ENCODE results near the gene RBCK1.

DNA sequence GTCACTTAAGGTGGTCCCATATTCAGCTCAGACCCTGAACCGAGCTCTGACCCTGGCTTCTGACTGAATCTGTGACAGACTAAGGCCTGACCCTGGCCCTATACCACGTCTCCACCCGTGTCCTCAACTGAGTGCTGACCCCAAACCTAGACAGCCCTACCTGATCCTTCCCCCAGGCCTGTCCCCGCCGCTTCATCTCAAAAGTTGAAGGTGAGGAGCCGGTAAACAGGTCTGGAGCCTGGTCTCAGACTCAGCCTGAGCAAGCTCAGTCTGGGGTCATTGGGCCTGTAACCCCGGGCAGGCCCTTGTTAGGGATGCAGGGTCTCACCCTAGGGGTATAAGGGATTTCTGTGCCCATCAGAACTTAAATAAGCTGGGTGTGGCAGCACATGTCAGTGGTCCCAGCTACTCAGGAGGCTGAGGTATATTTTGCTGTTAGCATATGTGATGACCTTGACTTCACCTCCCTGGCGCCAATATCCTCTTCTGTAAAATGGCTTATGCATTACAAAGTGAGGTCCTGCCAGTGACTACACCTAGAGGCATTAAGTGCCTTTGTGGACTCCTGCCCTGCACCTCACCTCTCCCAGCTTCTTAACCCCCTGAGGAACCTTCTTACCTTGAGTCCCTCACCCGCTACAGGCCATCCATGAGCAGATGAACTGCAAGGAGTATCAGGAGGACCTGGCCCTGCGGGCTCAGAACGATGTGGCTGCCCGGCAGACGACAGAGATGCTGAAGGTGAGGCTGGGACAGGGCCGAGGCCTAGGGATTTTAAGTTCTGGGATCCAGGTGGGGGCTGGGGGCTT, 20.0 kb downstream of the RBCK1 start:
- TF ChIP-seq, protein P1, sequence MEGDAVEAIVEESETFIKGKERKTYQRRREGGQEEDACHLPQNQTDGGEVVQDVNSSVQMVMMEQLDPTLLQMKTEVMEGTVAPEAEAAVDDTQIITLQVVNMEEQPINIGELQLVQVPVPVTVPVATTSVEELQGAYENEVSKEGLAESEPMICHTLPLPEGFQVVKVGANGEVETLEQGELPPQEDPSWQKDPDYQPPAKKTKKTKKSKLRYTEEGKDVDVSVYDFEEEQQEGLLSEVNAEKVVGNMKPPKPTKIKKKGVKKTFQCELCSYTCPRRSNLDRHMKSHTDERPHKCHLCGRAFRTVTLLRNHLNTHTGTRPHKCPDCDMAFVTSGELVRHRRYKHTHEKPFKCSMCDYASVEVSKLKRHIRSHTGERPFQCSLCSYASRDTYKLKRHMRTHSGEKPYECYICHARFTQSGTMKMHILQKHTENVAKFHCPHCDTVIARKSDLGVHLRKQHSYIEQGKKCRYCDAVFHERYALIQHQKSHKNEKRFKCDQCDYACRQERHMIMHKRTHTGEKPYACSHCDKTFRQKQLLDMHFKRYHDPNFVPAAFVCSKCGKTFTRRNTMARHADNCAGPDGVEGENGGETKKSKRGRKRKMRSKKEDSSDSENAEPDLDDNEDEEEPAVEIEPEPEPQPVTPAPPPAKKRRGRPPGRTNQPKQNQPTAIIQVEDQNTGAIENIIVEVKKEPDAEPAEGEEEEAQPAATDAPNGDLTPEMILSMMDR (conservative IDR thresholded peaks at IDR 0.05) = no peak
- TF ChIP-seq ZFX (IDR thresholded peaks at IDR 0.05) = no peak
